IMR-90 (cell line): ENCODE measurements around the gene DISC1. TPM values are rescaled to one million over a fixed set of nuclear protein-coding genes. Genes with fewer than 3 reads are reported as not detected.

Experiments
- ATAC-seq: fragments of 200-7000 bp; cut with Tn5 transposase; 2 replicates; pipeline ENCODE4 v1.9.1; 2020; ENCODE audit warnings: low read depth, mild to moderate bottlenecking, moderate library complexity
- BruUV-seq: library from RNA; stranded (reverse); fragments of 400-500 nt; replicated peaks from 2 replicates; lab custom pipeline; 2021; lab: Mats Ljungman, UMichigan
- CTCF ChIA-PET: fragments of 300-600 bp; formaldehyde crosslinking; extraction: SDS; loops from one replicate; lab custom pipeline; 2021; ENCODE audit warnings: antibody characterized with exemption; lab: Yijun Ruan, JAX
- POLR2A ChIA-PET: fragments of 300-600 bp; sonication (Branson Sonifier 250); formaldehyde crosslinking; loops from one replicate; lab custom pipeline; 2022; ENCODE audit warnings: antibody characterized with exemption; ENCODE audit not compliant: unreplicated experiment; lab: Charles Lee
- DNase-seq: peaks from one replicate; pipeline ENCODE4 v3.0.0; 2013
- H2AFZ ChIP-seq: replicated peaks from 2 replicates; pipeline ENCODE3; 2013; ENCODE audit warnings: low read length, mild to moderate bottlenecking; ENCODE audit not compliant: poor library complexity
- H2AK5ac ChIP-seq: 2 replicates; pipeline ENCODE4 v1.6.1; 2013; ENCODE audit warnings: low read depth, low read length, inconsistent platforms
- H2AK9ac ChIP-seq: replicated peaks from 2 replicates; pipeline ENCODE3; 2013; ENCODE audit warnings: mild to moderate bottlenecking, low read depth, low read length, moderate library complexity; ENCODE audit not compliant: poor library complexity
- H2BK120ac ChIP-seq: 2 replicates; pipeline ENCODE4 v1.6.1; 2013; ENCODE audit warnings: low read depth, low read length, inconsistent platforms
- H2BK15ac ChIP-seq: 3 replicates; pipeline ENCODE4 v1.6.1; 2013; ENCODE audit warnings: low read depth, low read length, inconsistent platforms
- H2BK20ac ChIP-seq: 2 replicates; pipeline ENCODE4 v1.6.1; 2013; ENCODE audit warnings: low read depth, mild to moderate bottlenecking, inconsistent platforms, low read length, moderate library complexity
- H2BK5ac ChIP-seq: 2 replicates; pipeline ENCODE4 v1.6.1; 2013; ENCODE audit warnings: mild to moderate bottlenecking, low read depth, low read length, inconsistent platforms; ENCODE audit not compliant: poor library complexity, severe bottlenecking
- H3K14ac ChIP-seq: replicated peaks from 2 replicates; pipeline ENCODE4 v1.6.1; 2013; ENCODE audit warnings: low read depth, low read length, inconsistent platforms
- H3K18ac ChIP-seq: 2 replicates; pipeline ENCODE4 v1.6.1; 2013; ENCODE audit warnings: low read depth, low read length, control low read depth
- H3K23ac ChIP-seq: 2 replicates; pipeline ENCODE4 v1.6.1; 2013; ENCODE audit warnings: low read depth, low read length, inconsistent platforms
- H3K27ac ChIP-seq: 2 replicates; pipeline ENCODE4 v1.5.1; 2013; ENCODE audit warnings: mild to moderate bottlenecking, control low read depth, low read length; ENCODE audit not compliant: insufficient read depth
- H3K27me3 ChIP-seq: 2 replicates; pipeline ENCODE4 v1.6.1; 2013; ENCODE audit warnings: low read length; ENCODE audit not compliant: control insufficient read depth, insufficient read depth
- H3K36me3 ChIP-seq: 2 replicates; pipeline ENCODE4 v1.6.1; 2013; ENCODE audit warnings: low read length, mixed read lengths; ENCODE audit not compliant: control insufficient read depth, insufficient read depth
- H3K4ac ChIP-seq: 2 replicates; pipeline ENCODE4 v1.6.1; 2013; ENCODE audit warnings: low read depth, low read length, inconsistent platforms
- H3K4me1 ChIP-seq: 2 replicates; pipeline ENCODE4 v1.6.1; 2013; ENCODE audit warnings: low read length, mixed read lengths; ENCODE audit not compliant: control insufficient read depth, insufficient read depth
- H3K4me2 ChIP-seq: 2 replicates; pipeline ENCODE4 v1.6.1; 2013; ENCODE audit warnings: low read depth, mild to moderate bottlenecking, control low read depth, low read length, moderate library complexity
- H3K4me3 ChIP-seq: 2 replicates; pipeline ENCODE4 v1.5.1; 2013; ENCODE audit warnings: low read depth, mild to moderate bottlenecking, control low read depth, low read length, moderate library complexity; ENCODE audit not compliant: insufficient read depth
- H3K56ac ChIP-seq: 2 replicates; pipeline ENCODE4 v1.6.1; 2013; ENCODE audit warnings: low read length, inconsistent platforms; ENCODE audit not compliant: insufficient read depth; ENCODE audit errors: extremely low read depth
- H3K79me1 ChIP-seq, 2 experiments: 2 replicates each; pipeline ENCODE4 v1.6.1; 2013; ENCODE audit warnings: low read length in 2 of 2, inconsistent platforms in 1 of 2, low read depth in 1 of 2
- H3K9ac ChIP-seq: 2 replicates; pipeline ENCODE4 v1.6.1; 2013; ENCODE audit warnings: low read depth, low read length, control low read depth
- H3K9me1 ChIP-seq: 2 replicates; pipeline ENCODE4 v1.6.1; 2013; ENCODE audit warnings: low read length, inconsistent platforms; ENCODE audit not compliant: insufficient read depth
- H3K9me3 ChIP-seq: 2 replicates; pipeline ENCODE4 v1.6.1; 2013; ENCODE audit warnings: low read length; ENCODE audit not compliant: control insufficient read depth, insufficient read depth
- H4K20me1 ChIP-seq: 2 replicates; pipeline ENCODE4 v1.6.1; 2013; ENCODE audit warnings: low read length, inconsistent platforms; ENCODE audit not compliant: insufficient read depth
- H4K5ac ChIP-seq: 2 replicates; pipeline ENCODE4 v1.6.1; 2013; ENCODE audit warnings: mild to moderate bottlenecking, low read depth, low read length, control low read depth
- H4K8ac ChIP-seq, 2 experiments: 2 replicates each; pipeline ENCODE4 v1.6.1; 2013; ENCODE audit warnings: low read depth in 2 of 2, low read length in 2 of 2, control low read depth in 1 of 2, inconsistent platforms in 1 of 2
- H4K91ac ChIP-seq: 2 replicates; pipeline ENCODE4 v1.6.1; 2013; ENCODE audit warnings: low read depth, low read length, inconsistent platforms; ENCODE audit not compliant: insufficient read depth
- BHLHE40 ChIP-seq: fragments of 150-350 bp; IDR thresholded peaks from 2 replicates; pipeline ENCODE4 v1.6.1; 2016; ENCODE audit warnings: mild to moderate bottlenecking, low read depth, low read length
- CEBPB ChIP-seq: IDR thresholded peaks from 2 replicates; pipeline ENCODE4 v1.6.1; 2012; ENCODE audit warnings: low read depth, low read length, improper control_type of control experiment
- CHD1 ChIP-seq: IDR thresholded peaks from 2 replicates; pipeline ENCODE4 v1.6.1; 2012; ENCODE audit warnings: low read depth, low read length, improper control_type of control experiment
- FOS ChIP-seq: fragments of 150-350 bp; IDR thresholded peaks from 2 replicates; pipeline ENCODE4 v1.6.1; 2016; ENCODE audit warnings: low read depth, low read length
- MAFK ChIP-seq: IDR thresholded peaks from 2 replicates; pipeline ENCODE4 v1.6.1; 2012; ENCODE audit warnings: low read depth, low read length, improper control_type of control experiment
- MAZ ChIP-seq: IDR thresholded peaks from 2 replicates; pipeline ENCODE4 v1.6.1; 2012; ENCODE audit warnings: low read depth, mild to moderate bottlenecking, low read length, improper control_type of control experiment, moderate library complexity, borderline replicate concordance
- MXI1 ChIP-seq: IDR thresholded peaks from 2 replicates; pipeline ENCODE4 v1.6.1; 2012; ENCODE audit warnings: low read depth, mild to moderate bottlenecking, low read length, moderate library complexity, borderline replicate concordance
- NFE2L2 ChIP-seq: fragments of 150-350 bp; IDR thresholded peaks from 2 replicates; pipeline ENCODE4 v1.6.1; 2016; ENCODE audit warnings: low read depth, mild to moderate bottlenecking, low read length
- POLR2A ChIP-seq: IDR thresholded peaks from 2 replicates; pipeline ENCODE4 v1.6.1; 2012; ENCODE audit warnings: mild to moderate bottlenecking, low read depth, low read length
- RAD21 ChIP-seq: IDR thresholded peaks from 2 replicates; pipeline ENCODE4 v1.6.1; 2012; ENCODE audit warnings: low read length, improper control_type of control experiment
- RCOR1 ChIP-seq: IDR thresholded peaks from 2 replicates; pipeline ENCODE4 v1.6.1; 2012; ENCODE audit warnings: mild to moderate bottlenecking, low read length, improper control_type of control experiment; ENCODE audit not compliant: insufficient replicate concordance
- RFX5 ChIP-seq: IDR thresholded peaks from 2 replicates; pipeline ENCODE4 v1.8.0; 2012; ENCODE audit warnings: low read depth, mild to moderate bottlenecking, low read length, moderate library complexity
- SMC3 ChIP-seq: fragments of 150-350 bp; IDR thresholded peaks from 2 replicates; pipeline ENCODE4 v1.6.1; 2016; ENCODE audit warnings: low read depth, mild to moderate bottlenecking, antibody characterized with exemption, low read length, moderate library complexity
- WGBS, 2 experiments: methylation state at CpG; one replicate each; pipeline versions ENCODE4 v1.1.5 to v1.1.7; 2013; ENCODE audit warnings: missing lambda C conversion rate in 2 of 2; ENCODE audit not compliant: insufficient read length in 1 of 2; ENCODE audit errors: extremely low coverage in 2 of 2; 5-methylcytosine and 5-hydroxymethylcytosine counted together
- dilution Hi-C: fragments of 300-500 bp; cut with HindIII; formaldehyde crosslinking; loops from one replicate; pipeline ENCODE4 v1.14.3; 2018; ENCODE audit warnings: low sequenced_read_pairs; ENCODE audit not compliant: unreplicated experiment
- in situ Hi-C: fragments of 300-500 bp; cut with MboI; formaldehyde crosslinking; loops from 3 replicates; pipeline ENCODE4 v1.14.3; 2019; ENCODE audit warnings: low sequenced_read_pairs, inconsistent platforms, mixed read lengths
- intact Hi-C: fragments of 100-400 bp; cut with micrococcal nuclease; formaldehyde crosslinking; loops from 2 replicates; pipeline ENCODE4 v1.10.0; 2022
- polyA plus RNA-seq, 3 experiments: library from polyadenylated mRNA; depleted of rRNA; stranded (reverse); fragments of >200 nt; gene quantifications; 2 replicates each; pipeline ENCODE4 v1.2.3, GENCODE V29; 2012; ENCODE audit warnings: low replicate concordance in 1 of 3
- total RNA-seq: library from RNA; depleted of rRNA; stranded (reverse); fragments of >200 nt; gene quantifications from 2 replicates; pipeline ENCODE4 v1.2.3, GENCODE V29; 2012
- TF ChIP-seq, protein P1 (sequence below): conservative IDR thresholded peaks from 2 replicates; pipeline ENCODE4 v1.5.1; 2012; ENCODE audit warnings: mild to moderate bottlenecking, low read depth, low read length, improper control_type of control experiment
- TF ChIP-seq, protein P2 (sequence below): fragments of 150-350 bp; IDR thresholded peaks from 2 replicates; pipeline ENCODE4 v1.6.1; 2016; ENCODE audit warnings: low read depth, mild to moderate bottlenecking, low read length, moderate library complexity, borderline replicate concordance
- TF ChIP-seq, protein P3 (sequence below): fragments of 150-350 bp; IDR thresholded peaks from 2 replicates; pipeline ENCODE4 v1.6.1; 2017; ENCODE audit warnings: mild to moderate bottlenecking, antibody characterized with exemption, low read length, low read depth

The DISC1 gene
- total and polyA plus RNA-seq, 2 of the 4 experiments (the other 2 are of a cell fraction) = 2.2 to 7.0 TPM

DNA sequence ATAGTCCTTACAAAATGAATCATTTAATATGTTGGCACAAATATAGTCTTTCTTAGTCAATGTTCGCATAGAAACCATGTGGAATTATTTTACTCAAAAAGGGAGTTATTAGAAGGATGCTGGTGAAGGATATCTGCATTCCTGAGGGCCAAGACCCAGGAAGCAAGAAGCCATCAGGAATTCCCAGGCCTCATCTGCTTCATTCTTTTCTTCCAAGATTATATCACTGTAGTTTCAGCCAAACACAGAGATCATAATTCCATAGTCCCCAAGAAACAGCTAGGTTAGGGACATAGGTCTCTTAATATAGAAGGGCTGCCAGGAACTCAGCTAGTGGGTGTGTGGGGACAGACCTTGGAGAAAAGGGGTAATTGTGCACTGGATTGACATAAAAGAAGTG, 28.6 kb upstream of the DISC1 start:
- H3K14ac ChIP-seq = no peak overlapping the region
- ATAC-seq (no peak), DNase-seq (no peak)
- no peak overlapping the region for H2AK9ac ChIP-seq
- H2AFZ ChIP-seq = no peak overlapping the region
- H3K4me3 ChIP-seq = no peak overlapping the region
- H2BK20ac ChIP-seq = no peak overlapping the region
- H3K4me1 ChIP-seq = peaks cover 7% of the 10 kb centered on the region
- H3K27ac ChIP-seq = no peak overlapping the region
- H3K9me3 ChIP-seq = no peaks in the 10 kb centered on the region
- no peaks in the 10 kb centered on the region for H3K27me3 ChIP-seq
- no peaks in the 10 kb centered on the region for H3K9me1 ChIP-seq
- intact Hi-C loops (no loop called here), in situ Hi-C loops (no loop called here), dilution Hi-C loops (no loop called here)
- WGBS, 2 experiments = no CpG with 5 or more reads among the region's 1 CpG
- TF ChIP-seq, protein P1, sequence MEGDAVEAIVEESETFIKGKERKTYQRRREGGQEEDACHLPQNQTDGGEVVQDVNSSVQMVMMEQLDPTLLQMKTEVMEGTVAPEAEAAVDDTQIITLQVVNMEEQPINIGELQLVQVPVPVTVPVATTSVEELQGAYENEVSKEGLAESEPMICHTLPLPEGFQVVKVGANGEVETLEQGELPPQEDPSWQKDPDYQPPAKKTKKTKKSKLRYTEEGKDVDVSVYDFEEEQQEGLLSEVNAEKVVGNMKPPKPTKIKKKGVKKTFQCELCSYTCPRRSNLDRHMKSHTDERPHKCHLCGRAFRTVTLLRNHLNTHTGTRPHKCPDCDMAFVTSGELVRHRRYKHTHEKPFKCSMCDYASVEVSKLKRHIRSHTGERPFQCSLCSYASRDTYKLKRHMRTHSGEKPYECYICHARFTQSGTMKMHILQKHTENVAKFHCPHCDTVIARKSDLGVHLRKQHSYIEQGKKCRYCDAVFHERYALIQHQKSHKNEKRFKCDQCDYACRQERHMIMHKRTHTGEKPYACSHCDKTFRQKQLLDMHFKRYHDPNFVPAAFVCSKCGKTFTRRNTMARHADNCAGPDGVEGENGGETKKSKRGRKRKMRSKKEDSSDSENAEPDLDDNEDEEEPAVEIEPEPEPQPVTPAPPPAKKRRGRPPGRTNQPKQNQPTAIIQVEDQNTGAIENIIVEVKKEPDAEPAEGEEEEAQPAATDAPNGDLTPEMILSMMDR = no peak
- no peak for TF ChIP-seq MAFK
- no peak for TF ChIP-seq CEBPB
- no peak for TF ChIP-seq NFE2L2
- no peak for TF ChIP-seq FOS
- TF ChIP-seq BHLHE40 = no peak
- TF ChIP-seq RCOR1 = no peak
- no peak for TF ChIP-seq POLR2A
- TF ChIP-seq, protein P2, sequence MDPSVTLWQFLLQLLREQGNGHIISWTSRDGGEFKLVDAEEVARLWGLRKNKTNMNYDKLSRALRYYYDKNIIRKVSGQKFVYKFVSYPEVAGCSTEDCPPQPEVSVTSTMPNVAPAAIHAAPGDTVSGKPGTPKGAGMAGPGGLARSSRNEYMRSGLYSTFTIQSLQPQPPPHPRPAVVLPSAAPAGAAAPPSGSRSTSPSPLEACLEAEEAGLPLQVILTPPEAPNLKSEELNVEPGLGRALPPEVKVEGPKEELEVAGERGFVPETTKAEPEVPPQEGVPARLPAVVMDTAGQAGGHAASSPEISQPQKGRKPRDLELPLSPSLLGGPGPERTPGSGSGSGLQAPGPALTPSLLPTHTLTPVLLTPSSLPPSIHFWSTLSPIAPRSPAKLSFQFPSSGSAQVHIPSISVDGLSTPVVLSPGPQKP = no peak
- TF ChIP-seq RAD21 = no peak
- TF ChIP-seq RFX5 = no peak
- no peak for TF ChIP-seq SMC3
- no peak for TF ChIP-seq MAZ
- TF ChIP-seq, protein P3, sequence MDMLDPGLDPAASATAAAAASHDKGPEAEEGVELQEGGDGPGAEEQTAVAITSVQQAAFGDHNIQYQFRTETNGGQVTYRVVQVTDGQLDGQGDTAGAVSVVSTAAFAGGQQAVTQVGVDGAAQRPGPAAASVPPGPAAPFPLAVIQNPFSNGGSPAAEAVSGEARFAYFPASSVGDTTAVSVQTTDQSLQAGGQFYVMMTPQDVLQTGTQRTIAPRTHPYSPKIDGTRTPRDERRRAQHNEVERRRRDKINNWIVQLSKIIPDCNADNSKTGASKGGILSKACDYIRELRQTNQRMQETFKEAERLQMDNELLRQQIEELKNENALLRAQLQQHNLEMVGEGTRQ = no peak
- no peak for TF ChIP-seq CHD1
- TF ChIP-seq MXI1 = no peak
- H2AK5ac ChIP-seq = no peak overlapping the region
- no peak overlapping the region for H4K8ac ChIP-seq
- no peak overlapping the region for H4K91ac ChIP-seq
- no peaks in the 10 kb centered on the region for H3K79me1 ChIP-seq
- no peak overlapping the region for H4K5ac ChIP-seq
- H2BK15ac ChIP-seq = no peak overlapping the region
- no TSS peak for BruUV-seq
- no peak overlapping the region for H3K4ac ChIP-seq
- no peak overlapping the region for H3K23ac ChIP-seq
- no peak overlapping the region for H3K18ac ChIP-seq
- no peak overlapping the region for H3K9ac ChIP-seq
- H3K56ac ChIP-seq = no peak overlapping the region
- ChIA-PET POLR2A (no interaction called here), CTCF (no interaction called here)
- H3K4me2 ChIP-seq = no peak overlapping the region
- no peaks in the 10 kb centered on the region for H4K20me1 ChIP-seq
- no peaks in the 10 kb centered on the region for H3K36me3 ChIP-seq
- no peak overlapping the region for H2BK120ac ChIP-seq
- H2BK5ac ChIP-seq = no peak overlapping the region
